Mucosa of rectum (tissue), 2 donors: ENCODE results near the gene BANP.

ENCODE experiments used
- H3K27ac ChIP-seq, 2 donors: one replicate each; pipeline ENCODE4 v1.7.0; 2013; ENCODE audit warnings: inconsistent platforms in 2 of 2, low read depth in 2 of 2, low read length in 2 of 2
- H3K27me3 ChIP-seq, 2 donors: one replicate each; pipeline ENCODE4 v1.7.0; 2013; ENCODE audit warnings: low read length in 2 of 2; ENCODE audit not compliant: control insufficient read depth in 2 of 2, insufficient read depth in 2 of 2
- H3K36me3 ChIP-seq, 2 donors: one replicate each; pipeline ENCODE4 v1.7.0; 2013; ENCODE audit warnings: low read length in 2 of 2; ENCODE audit not compliant: control insufficient read depth in 2 of 2, insufficient read depth in 2 of 2
- H3K4me1 ChIP-seq, 2 donors: one replicate each; pipeline ENCODE4 v1.7.0; 2013; ENCODE audit warnings: low read length in 2 of 2, mild to moderate bottlenecking in 1 of 2; ENCODE audit not compliant: control insufficient read depth in 2 of 2, insufficient read depth in 2 of 2
- H3K4me3 ChIP-seq, 2 donors: one replicate each; pipeline ENCODE4 v1.7.0; 2013; ENCODE audit warnings: low read length in 2 of 2
- H3K9ac ChIP-seq, 2 donors: one replicate each; pipeline ENCODE4 v1.7.0; 2013; ENCODE audit warnings: low read length in 2 of 2, low read depth in 1 of 2, mild to moderate bottlenecking in 1 of 2
- H3K9me3 ChIP-seq, 2 donors: one replicate each; pipeline ENCODE4 v1.7.0; 2013; ENCODE audit warnings: low read length in 2 of 2; ENCODE audit not compliant: control insufficient read depth in 2 of 2
- donor health status: healthy.
- donor health status: Normal muscosa, but diverticular disease.

The BANP gene

GRCh38 chr16:87957296-87958094, 6.3 kb downstream of the BANP start:
- Histone ChIP-seq H3K4me3 (peak overlapping the region in 1 of 2 donors; percentile 17), H3K36me3 (peaks cover 0 to 7% of the 10 kb centered on the region in 2 donors), H3K27me3 (no peaks in the 10 kb centered on the region), H3K4me1 (peaks cover 6 to 31% of the 10 kb centered on the region in 2 donors), H3K9ac (no peak overlapping the region), H3K9me3 (no peaks in the 10 kb centered on the region), H3K27ac (peak overlapping the region in 1 of 2 donors; percentile 77)

- Histone ChIP-seq H3K27me3 (no peaks in the 10 kb centered on the region), H3K4me1 (peaks cover 6 to 24% of the 10 kb centered on the region in 2 donors), H3K9me3 (no peaks in the 10 kb centered on the region), H3K36me3 (peaks cover 0 to 7% of the 10 kb centered on the region in 2 donors), H3K4me3 (no peak overlapping the region), H3K9ac (no peak overlapping the region), H3K27ac (no peak overlapping the region)
Measured at GRCh38 chr16:87958632-87959031, 7.4 kb downstream of the BANP start.

- Histone ChIP-seq H3K27ac (peak overlapping the region in 1 of 2 donors; percentile 23), H3K36me3 (peaks cover 0 to 7% of the 10 kb centered on the region in 2 donors), H3K9me3 (no peaks in the 10 kb centered on the region), H3K4me3 (peak overlapping the region in 1 of 2 donors; percentile 28), H3K4me1 (peaks cover 4 to 16% of the 10 kb centered on the region in 2 donors), H3K9ac (no peak overlapping the region), H3K27me3 (no peaks in the 10 kb centered on the region)
Measured at GRCh38 chr16:87959391-87959990, 8.3 kb downstream of the BANP start.

- Histone ChIP-seq H3K9ac (no peak overlapping the region), H3K36me3 (peaks cover 0 to 7% of the 10 kb centered on the region in 2 donors), H3K9me3 (no peaks in the 10 kb centered on the region), H3K27me3 (no peaks in the 10 kb centered on the region), H3K4me3 (no peak overlapping the region), H3K4me1 (peaks cover 0 to 10% of the 10 kb centered on the region in 2 donors), H3K27ac (no peak overlapping the region)
Measured at GRCh38 chr16:87960296-87960695, 9.1 kb downstream of the BANP start.

- Histone ChIP-seq H3K4me3 (no peak overlapping the region), H3K27ac (no peak overlapping the region), H3K27me3 (no peaks in the 10 kb centered on the region), H3K9me3 (no peaks in the 10 kb centered on the region), H3K36me3 (peaks cover 0 to 7% of the 10 kb centered on the region in 2 donors), H3K9ac (no peak overlapping the region), H3K4me1 (peaks cover 4 to 7% of the 10 kb centered on the region in 2 donors)
Measured at GRCh38 chr16:87960852-87961251, 9.6 kb downstream of the BANP start.

GRCh38 chr16:87961623-87962022, 10.4 kb downstream of the BANP start:
- Histone ChIP-seq H3K27me3 (no peaks in the 10 kb centered on the region), H3K27ac (no peak overlapping the region), H3K4me3 (no peak overlapping the region), H3K36me3 (peaks cover 0 to 7% of the 10 kb centered on the region in 2 donors), H3K4me1 (peaks cover 7 to 13% of the 10 kb centered on the region in 2 donors), H3K9me3 (no peaks in the 10 kb centered on the region), H3K9ac (no peak overlapping the region)

GRCh38 chr16:87963400-87963799, 12.2 kb downstream of the BANP start:
- no peak overlapping the region for H3K4me3 ChIP-seq
- no peaks in the 10 kb centered on the region for H3K36me3 ChIP-seq
- H3K9me3 ChIP-seq, result no peaks in the 10 kb centered on the region
- peak overlapping the region in 1 of 2 donors; percentile 16 for H3K27ac ChIP-seq
- H3K27me3 ChIP-seq, result no peaks in the 10 kb centered on the region
- H3K4me1 ChIP-seq, result peaks cover 11 to 17% of the 10 kb centered on the region in 2 donors
- no peak overlapping the region for H3K9ac ChIP-seq

GRCh38 chr16:87964049-87964659, 12.9 kb downstream of the BANP start:
- Histone ChIP-seq H3K9me3 (no peaks in the 10 kb centered on the region), H3K4me3 (no peak overlapping the region), H3K4me1 (peaks cover 11 to 17% of the 10 kb centered on the region in 2 donors), H3K9ac (no peak overlapping the region), H3K27me3 (no peaks in the 10 kb centered on the region), H3K36me3 (no peaks in the 10 kb centered on the region), H3K27ac (no peak overlapping the region)

GRCh38 chr16:87965417-87965816, 14.2 kb downstream of the BANP start:
- Histone ChIP-seq H3K27ac (peak overlapping the region in 1 of 2 donors; percentile 2), H3K27me3 (no peaks in the 10 kb centered on the region), H3K9me3 (no peaks in the 10 kb centered on the region), H3K36me3 (no peaks in the 10 kb centered on the region), H3K4me1 (peaks cover 11 to 17% of the 10 kb centered on the region in 2 donors), H3K9ac (no peak overlapping the region), H3K4me3 (no peak overlapping the region)

GRCh38 chr16:87966064-87966645, 14.9 kb downstream of the BANP start:
- H3K27me3 ChIP-seq, result no peaks in the 10 kb centered on the region
- H3K36me3 ChIP-seq, result no peaks in the 10 kb centered on the region
- no peaks in the 10 kb centered on the region for H3K9me3 ChIP-seq
- peak overlapping the region; percentile 9 to 53 for H3K27ac ChIP-seq
- H3K4me1 ChIP-seq, result peaks cover 11 to 17% of the 10 kb centered on the region in 2 donors
- H3K9ac ChIP-seq, result peak overlapping the region in 1 of 2 donors; percentile 47
- no peak overlapping the region for H3K4me3 ChIP-seq
